ENCODE results near the gene DEPDC5. TPM values are rescaled to one million over a fixed set of nuclear protein-coding genes. Genes with fewer than 3 reads are reported as not detected.

DEPDC5 gene
- total and polyA plus RNA-seq, 2 of the 8 experiments (the other 6 are each of a cell fraction or from before 2014, with no cell fraction given), result 18.3 to 26.5 TPM

DNA sequence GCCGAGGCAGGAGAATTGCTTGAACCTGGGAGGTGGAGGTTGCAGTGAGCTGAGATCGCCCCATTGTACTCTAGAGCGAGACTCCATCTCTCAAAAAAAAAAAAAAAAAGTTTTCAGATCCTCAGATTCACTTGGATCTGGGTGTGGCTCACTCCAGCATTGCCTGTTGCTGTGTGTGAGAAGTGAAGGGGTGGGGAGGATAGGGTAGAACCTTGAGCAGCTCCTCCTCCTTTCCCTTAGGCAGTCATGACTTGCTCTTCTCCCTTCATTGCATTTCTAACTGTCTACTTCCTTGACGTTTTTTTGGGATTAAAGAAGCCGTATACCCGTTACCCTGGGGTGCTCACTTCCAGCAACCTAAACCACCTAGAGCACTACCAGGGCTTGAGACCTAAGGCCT lies 127.4 kb downstream of the DEPDC5 start:
- Histone ChIP-seq H3K27ac (ENCODE audit: low read depth, low read length) (no peak overlapping the region), H3K9me3 (ENCODE audit: insufficient read depth in 2 of 2, low read depth in 1 of 2, low read length in 1 of 2) (no peaks in the 10 kb centered on the region), H3K4me1 (replicated peaks in 1 of 4; ENCODE audit: control insufficient read depth in 3 of 4, insufficient read depth in 4 of 4, low read length in 3 of 4) (no peaks in the 10 kb centered on the region), H3K23me2 (ENCODE audit: low read depth, low read length) (no peaks in the 10 kb centered on the region), H3K23ac (ENCODE audit: insufficient read length) (no peak overlapping the region), H3K79me1 (ENCODE audit: low read depth, low read length) (no peaks in the 10 kb centered on the region), H3K18ac (ENCODE audit: extremely low read depth, low read length) (no peak overlapping the region), H3K4me3 (ENCODE audit: extremely low read depth in 1 of 4, insufficient read depth in 2 of 4, low read depth in 3 of 4, low read length in 4 of 4) (no peak overlapping the region), H3K4ac (replicated peaks; ENCODE audit: insufficient read length, low read depth, low read length) (no peak overlapping the region), H3K9ac (replicated peaks in 1 of 4; ENCODE audit: extremely low read depth in 1 of 4, low read depth in 3 of 4, low read length in 3 of 4) (no peak overlapping the region), H2BK5ac (ENCODE audit: low read depth, low read length) (no peak overlapping the region), H3K4me2 (ENCODE audit: insufficient read depth in 1 of 2, low read depth in 2 of 2, low read length in 2 of 2) (no peak overlapping the region), H3K27me3 (replicated peaks in 1 of 4; ENCODE audit: control insufficient read depth in 3 of 4, extremely low read depth in 1 of 4, insufficient read depth in 3 of 4, low read length in 3 of 4) (no peaks in the 10 kb centered on the region), H3K56ac (replicated peaks; ENCODE audit: insufficient read length, low read depth, low read length) (no peak overlapping the region), H2BK12ac (ENCODE audit: low read depth, low read length) (no peak overlapping the region), H4K5ac (ENCODE audit: insufficient read length, low read depth, low read length) (no peak overlapping the region), H4K8ac (ENCODE audit: extremely low read depth, insufficient read depth, low read length) (no peak overlapping the region), H3K36me3 (ENCODE audit: control insufficient read depth in 2 of 4, insufficient read depth in 4 of 4, low read length in 3 of 4) (peaks cover 0 to 3% (median 0%) of the 10 kb centered on the region in 4 experiments; a peak in 1 of 8 replicates), H3K79me2 (ENCODE audit: control insufficient read depth in 1 of 2, insufficient read depth in 2 of 2, low read length in 2 of 2) (no peaks in the 10 kb centered on the region), H4K20me1 (replicated peaks in 1 of 2; ENCODE audit: control insufficient read depth in 1 of 2, insufficient read depth in 2 of 2, low read length in 2 of 2) (no peaks in the 10 kb centered on the region), H2AFZ (ENCODE audit: low read length) (no peak overlapping the region), H2AK5ac (ENCODE audit: low read depth, low read length) (no peak overlapping the region), H2BK15ac (ENCODE audit: low read length) (no peak overlapping the region), H4K91ac (replicated peaks; ENCODE audit: insufficient read length, low read length) (no peak overlapping the region), H2BK120ac (replicated peaks; ENCODE audit: low read depth, low read length) (no peak overlapping the region), H2BK20ac (ENCODE audit: low read length) (no peak overlapping the region), H3K14ac (ENCODE audit: insufficient read length) (no peak overlapping the region)
- FAIRE-seq (no peak), DNase-seq (ENCODE audit: low read depth in 1 of 2, low spot score in 2 of 2) (no peak)
- ChIA-PET POLR2A (ENCODE audit: partially characterized antibody) (interaction anchor here (0.7 kb wide), 1 partner anchor 232 kb away, joined by 3 read pairs; no protein-coding TSS in a partner anchor), CTCF (ENCODE audit: partially characterized antibody) (interaction anchor here (0.7 to 1.6 kb wide), 3 partner anchors 9 to 89 kb away, joined by 3 to 5 read pairs (median 4); no protein-coding TSS in a partner anchor)
- 98% methylated on average over 6 of the region's 6 CpGs; no CpG with 5 or more reads in 1 of the 2 experiments for WGBS, 2 experiments (ENCODE audit: extremely low coverage in 1 of 2, insufficient coverage in 1 of 2, insufficient read length in 1 of 2, insufficient replicate concordance in 2 of 2, low coverage in 1 of 2, low lambda C conversion rate in 2 of 2, missing lambda C conversion rate in 1 of 2)
- TF ChIP-seq SUZ12 (IDR thresholded peaks at IDR 0.05; ENCODE audit: low read length) (no peak), HDAC6 (IDR thresholded peaks at IDR 0.05; ENCODE audit: low read depth, low read length) (no peak), CHD2 (IDR thresholded peaks at IDR 0.05; ENCODE audit: low read length) (no peak), ASH2L (IDR thresholded peaks at IDR 0.05; ENCODE audit: low read length) (no peak), KDM4A (IDR thresholded peaks at IDR 0.05; ENCODE audit: low read depth, low read length, severe bottlenecking) (no peak), SP2 (IDR thresholded peaks at IDR 0.05; ENCODE audit: low read length) (no peak), KDM5A (IDR thresholded peaks at IDR 0.05; ENCODE audit: low read length) (no peak), ZNF274 (IDR thresholded peaks at IDR 0.05; ENCODE audit: borderline replicate concordance, extremely low read depth, low read length) (no peak), HDAC2 (IDR thresholded peaks at IDR 0.05; ENCODE audit: borderline replicate concordance in 1 of 2, low read depth in 2 of 2, low read length in 2 of 2) (no peak), YY1 (IDR thresholded peaks at IDR 0.05; ENCODE audit: low read depth, low read length) (no peak)
- TF ChIP-seq, protein P1, sequence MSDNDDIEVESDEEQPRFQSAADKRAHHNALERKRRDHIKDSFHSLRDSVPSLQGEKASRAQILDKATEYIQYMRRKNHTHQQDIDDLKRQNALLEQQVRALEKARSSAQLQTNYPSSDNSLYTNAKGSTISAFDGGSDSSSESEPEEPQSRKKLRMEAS (IDR thresholded peaks at IDR 0.05), result no peak
- TF ChIP-seq, protein P2, sequence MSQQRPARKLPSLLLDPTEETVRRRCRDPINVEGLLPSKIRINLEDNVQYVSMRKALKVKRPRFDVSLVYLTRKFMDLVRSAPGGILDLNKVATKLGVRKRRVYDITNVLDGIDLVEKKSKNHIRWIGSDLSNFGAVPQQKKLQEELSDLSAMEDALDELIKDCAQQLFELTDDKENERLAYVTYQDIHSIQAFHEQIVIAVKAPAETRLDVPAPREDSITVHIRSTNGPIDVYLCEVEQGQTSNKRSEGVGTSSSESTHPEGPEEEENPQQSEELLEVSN (IDR thresholded peaks at IDR 0.05), result no peak
- TF ChIP-seq, protein P3, sequence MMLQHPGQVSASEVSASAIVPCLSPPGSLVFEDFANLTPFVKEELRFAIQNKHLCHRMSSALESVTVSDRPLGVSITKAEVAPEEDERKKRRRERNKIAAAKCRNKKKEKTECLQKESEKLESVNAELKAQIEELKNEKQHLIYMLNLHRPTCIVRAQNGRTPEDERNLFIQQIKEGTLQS (IDR thresholded peaks at IDR 0.05; ENCODE audit: insufficient read depth, low read depth, low read length), result no peak
